K562 (cell line): ENCODE measurements around the gene LRRC70. TPM values are rescaled to one million over a fixed set of nuclear protein-coding genes. Genes with fewer than 3 reads are reported as not detected.

Experiments used
- ATAC-seq: fragments of 200-7000 bp; cut with Tn5 transposase; 3 replicates; pipeline ENCODE4 v1.9.1; 2020; ENCODE audit warnings: moderate library complexity
- BruUV-seq: library from RNA; stranded (reverse); fragments of 400-500 nt; replicated peaks from 2 replicates; lab custom pipeline; 2021; lab: Mats Ljungman, UMichigan
- CTCF ChIA-PET: fragments of 300-600 bp; formaldehyde crosslinking; extraction: SDS; loops from one replicate; lab custom pipeline; 2021; ENCODE audit warnings: low intra/inter-chr PET ratio; lab: Yijun Ruan, JAX
- POLR2A ChIA-PET: fragments of 300-600, 350-650 bp; sonication (Branson Sonifier 250); formaldehyde crosslinking; extraction: SDS; loops from one replicate; lab custom pipeline; 2021; ENCODE audit warnings: antibody characterized with exemption, inconsistent platforms; lab: Yijun Ruan, JAX
- DNase-seq, 4 experiments: peaks; one replicate each; pipeline versions ENCODE4 v3.0.0 to v3.0.0-alpha.2; 2011 to 2018; ENCODE audit warnings: low spot score in 3 of 4, mixed read lengths in 3 of 4; ENCODE audit errors: extremely low read depth in 1 of 4
- FAIRE-seq: peaks from 2 replicates; lab custom pipeline; 2011; peaks lifted over from hg19 to GRCh38; lab: Jason Lieb, UNC
- H2AFZ ChIP-seq: 2 replicates; pipeline ENCODE4 v1.6.0; 2011; ENCODE audit warnings: low read depth, low read length, control low read depth, inconsistent platforms
- H3K27ac ChIP-seq: fragments of 200-600 bp; 3 replicates; pipeline ENCODE4 v1.8.0; 2011; ENCODE audit warnings: low read depth, mild to moderate bottlenecking, control low read depth, inconsistent platforms, low read length, moderate library complexity, mixed read lengths; ENCODE audit errors: extremely low read depth
- H3K27me3 ChIP-seq, 2 experiments: fragments of 300-600 bp in 1 of 2; 2 replicates in 1 of 2; 3 replicates in 1 of 2; pipeline versions ENCODE4 v1.6.0 to v1.8.0; 2011; ENCODE audit warnings: inconsistent platforms in 2 of 2, low read length in 2 of 2, mild to moderate bottlenecking in 1 of 2, mixed read lengths in 1 of 2, moderate library complexity in 1 of 2; ENCODE audit not compliant: control insufficient read depth in 2 of 2, insufficient read depth in 2 of 2
- H3K36me3 ChIP-seq: fragments of 300-600 bp; 3 replicates; pipeline ENCODE4 v1.8.0; 2011; ENCODE audit warnings: mild to moderate bottlenecking, low read length, inconsistent platforms; ENCODE audit not compliant: control insufficient read depth, insufficient read depth
- H3K4me1 ChIP-seq, 2 experiments: fragments of 200-600 bp in 1 of 2; replicated peaks in 1 of 2; 2 replicates in 1 of 2; 3 replicates in 1 of 2; pipeline versions ENCODE4 v1.5.1 to v1.8.0; 2011; ENCODE audit warnings: inconsistent platforms in 2 of 2, low read length in 2 of 2, mild to moderate bottlenecking in 1 of 2, mixed read lengths in 1 of 2, moderate library complexity in 1 of 2; ENCODE audit not compliant: control insufficient read depth in 2 of 2, insufficient read depth in 2 of 2
- H3K4me2 ChIP-seq: 2 replicates; pipeline ENCODE4 v1.6.1; 2011; ENCODE audit warnings: low read length, control low read depth, inconsistent platforms, mixed read lengths; ENCODE audit not compliant: insufficient read depth
- H3K4me3 ChIP-seq: fragments of 200-600 bp; sonication (generic), shearing (Covaris generic); 2 replicates; pipeline ENCODE4 v1.5.1; 2016; ENCODE audit warnings: control low read depth, inconsistent platforms
- H3K79me2 ChIP-seq: fragments of 200-600 bp; 3 replicates; pipeline ENCODE4 v1.8.0; 2011; ENCODE audit warnings: low read length, inconsistent platforms; ENCODE audit not compliant: control insufficient read depth, insufficient read depth
- H3K9ac ChIP-seq, 2 experiments: 2 replicates each; pipeline versions ENCODE4 v1.6.0 to v1.6.1; 2011; ENCODE audit warnings: low read depth in 2 of 2, low read length in 2 of 2, control low read depth in 1 of 2, inconsistent platforms in 1 of 2, mild to moderate bottlenecking in 1 of 2, mixed read lengths in 1 of 2; ENCODE audit not compliant: insufficient read depth in 1 of 2
- H3K9me1 ChIP-seq: one replicate; pipeline ENCODE4 v1.6.0; 2011; ENCODE audit warnings: inconsistent platforms, mild to moderate bottlenecking, low read length, moderate library complexity; ENCODE audit not compliant: control insufficient read depth, insufficient read depth
- H3K9me3 ChIP-seq: replicated peaks from 2 replicates; pipeline ENCODE4 v1.5.1; 2011; ENCODE audit warnings: low read depth, low read length, inconsistent platforms; ENCODE audit not compliant: control insufficient read depth, insufficient read depth
- H4K20me1 ChIP-seq: replicated peaks from 2 replicates; pipeline ENCODE4 v1.6.1; 2011; ENCODE audit warnings: low read length, inconsistent platforms, mixed read lengths; ENCODE audit not compliant: control insufficient read depth, insufficient read depth
- CREB3 ChIP-seq: fragments of 450-650 bp; conservative IDR thresholded peaks from 2 replicates; pipeline ENCODE4 v1.6.1; 2016; ENCODE audit warnings: missing genetic modification characterization, low read depth, mild to moderate bottlenecking, missing compliant biosample characterization, moderate library complexity
- MYC ChIP-seq, 2 experiments: fragments of 250-450 bp in 1 of 2; sonication (Bioruptor Pico) in 1 of 2; IDR thresholded peaks; 2 replicates each; pipeline versions ENCODE4 v1.5.1 to v1.6.1; 2012 to 2021; ENCODE audit warnings: low read depth in 2 of 2, borderline replicate concordance in 1 of 2, improper control_type of control experiment in 1 of 2, low read length in 1 of 2, mild to moderate bottlenecking in 1 of 2, moderate library complexity in 1 of 2
- NRF1 ChIP-seq, 2 experiments: fragments of 450-650 bp; IDR thresholded peaks in 1 of 2; conservative IDR thresholded peaks in 1 of 2; 2 replicates each; pipeline ENCODE4 v1.6.1; 2014; ENCODE audit warnings: mild to moderate bottlenecking in 2 of 2
- SNIP1 ChIP-seq: fragments of 450-650 bp; IDR thresholded peaks from 2 replicates; pipeline ENCODE4 v1.7.1; 2017; ENCODE audit warnings: low read depth, mild to moderate bottlenecking
- ZNF384 ChIP-seq: IDR thresholded peaks from 2 replicates; pipeline ENCODE4 v1.6.1; 2012; ENCODE audit warnings: low read depth, low read length, improper control_type of control experiment
- WGBS: fragments of 100-300 bp; shearing (Covaris generic); methylation state at CpG from one replicate; pipeline ENCODE4 v1.1.6; 2016; ENCODE audit warnings: low coverage, mixed read lengths; ENCODE audit not compliant: insufficient coverage; ENCODE audit errors: missing lambda C conversion rate; 5-methylcytosine and 5-hydroxymethylcytosine counted together
- in situ Hi-C: fragments of 300-500 bp; cut with MboI; formaldehyde crosslinking; loops from 4 replicates; pipeline ENCODE4 v1.15.0; 2018; ENCODE audit warnings: inconsistent platforms, mixed read lengths
- intact Hi-C: fragments of 100-400 bp; cut with micrococcal nuclease; formaldehyde crosslinking; loops from 2 replicates; pipeline ENCODE4 v1.14.2; 2022
- polyA plus RNA-seq, 8 experiments: library from polyadenylated mRNA; depleted of rRNA in 4 of 8; stranded (reverse) in 5 of 8; unstranded in 3 of 8; fragments of >200 nt; fragmentation: Nextera tagmentation in 2 of 8; fragmentation: Illumina TruSeq in 1 of 8; extraction: Ambion mirVana in 2 of 8; extraction: Trizol in 1 of 8; gene quantifications; 2 replicates each; pipeline versions ENCODE4 v1.2.1 to v1.2.3, GENCODE V29; 2011 to 2014; ENCODE audit warnings: inconsistent platforms in 1 of 8, missing spikeins in 1 of 8
- total RNA-seq, 7 experiments: library from RNA; depleted of rRNA in 6 of 7; stranded (reverse); fragments of >200 nt in 6 of 7; fragmentation: Illumina TruSeq in 2 of 7; extraction: Trizol in 2 of 7; gene quantifications; 2 replicates each; pipeline versions ENCODE4 v1.2.1 to v1.2.3, GENCODE V29; 2011 to 2021; ENCODE audit warnings: low replicate concordance in 1 of 7

Gene LRRC70
- total and polyA plus RNA-seq, 9 of the 15 experiments (the other 6 are each of a cell fraction or from before 2014, with no cell fraction given) = 0.21 to 2.1 (median 0.73) TPM

- no peak for FAIRE-seq
- Histone ChIP-seq H3K4me1 (no peaks in the 10 kb centered on the region), H3K27me3 (no peaks in the 10 kb centered on the region), H3K4me2 (no peak overlapping the region), H2AFZ (no peak overlapping the region), H3K27ac (no peak overlapping the region), H4K20me1 (no peaks in the 10 kb centered on the region), H3K36me3 (peaks cover 47% of the 10 kb centered on the region; the same call in 2 of the 3 replicates), H3K4me3 (no peak overlapping the region), H3K9me1 (no peaks in the 10 kb centered on the region), H3K9ac (no peak overlapping the region), H3K9me3 (no peaks in the 10 kb centered on the region), H3K79me2 (no peaks in the 10 kb centered on the region)
- in situ Hi-C loops (no loop called here), intact Hi-C loops (loop anchor here (10.0 kb wide), 1 partner anchor 56 kb away; no protein-coding TSS in a partner anchor)
- no TSS peak for BruUV-seq
- TF ChIP-seq SNIP1 (no peak), ZNF384 (no peak), CREB3 (tag) (no peak), MYC (IDR thresholded peaks at IDR 0.05; ENCODE audit: low read depth, low read length) (no peak), MYC (CRISPR knock-in tag; IDR thresholded peaks at IDR 0.05; ENCODE audit: borderline replicate concordance, low read depth) (no peak), NRF1 (conservative IDR thresholded peaks at IDR 0.05 in 1 of 2, IDR thresholded peaks at IDR 0.05 in 1 of 2) (no peak)
- WGBS = 81% methylated on average over 3 of the region's 3 CpGs
- ChIA-PET POLR2A (no interaction called here), CTCF (no interaction called here)
- DNase-seq = no peak
- ATAC-seq = no peak
Observed at GRCh38 chr5:62558941-62559340, 19.7 kb upstream of the LRRC70 start.
